ENCODE results near the gene TTC39A. TPM values are rescaled to one million over a fixed set of nuclear protein-coding genes. Genes with fewer than 3 reads are reported as not detected.

The TTC39A gene
- total RNA-seq, 2 donors from 2014 or later, result 12.8 to 20.7 TPM

- Mint-ChIP-seq H3K27me3 (ENCODE audit: insufficient read depth) (no peaks in the 10 kb centered on the region), H3K27ac (no peak overlapping the region), H3K4me3 (no peak overlapping the region), H3K4me1 (peaks cover 27% of the 10 kb centered on the region), H3K9me3 (no peaks in the 10 kb centered on the region), H3K36me3 (ENCODE audit: low read depth) (peaks cover 1% of the 10 kb centered on the region)
- H3K36me3 ChIP-seq (ENCODE audit: control insufficient read depth, insufficient read depth, low read length), result no peaks in the 10 kb centered on the region
- H3K9ac ChIP-seq (ENCODE audit: extremely low read depth, low read length, poor library complexity, severe bottlenecking), result no peak overlapping the region
- peak; percentile 42 for DNase-seq
- H3K27me3 ChIP-seq (ENCODE audit: control insufficient read depth, insufficient read depth, low read length, poor library complexity, severe bottlenecking), result no peaks in the 10 kb centered on the region
- 95 to 98% methylated on average over 10 to 11 of the region's 11 CpGs for WGBS, 2 experiments (ENCODE audit: insufficient coverage in 1 of 2, insufficient read length in 1 of 2)
- H3K4me1 ChIP-seq (ENCODE audit: control insufficient read depth, insufficient read depth, low read length), result peaks cover 9% of the 10 kb centered on the region
- no peak for TF ChIP-seq CTCF (conservative IDR thresholded peaks at IDR 0.05)
- H3K9me3 ChIP-seq (ENCODE audit: control insufficient read depth, low read length), result no peaks in the 10 kb centered on the region
- H3K4me3 ChIP-seq (ENCODE audit: low read length), result no peak overlapping the region
- no peak overlapping the region for H3K27ac ChIP-seq (ENCODE audit: low read depth, low read length)
Observed at GRCh38 chr1:51320967-51321923, 9.1 kb downstream of the TTC39A start.

- H3K36me3 Mint-ChIP-seq (ENCODE audit: low read depth), result peaks cover 1% of the 10 kb centered on the region
- peaks cover 5% of the 10 kb centered on the region for H3K4me1 ChIP-seq (ENCODE audit: control insufficient read depth, insufficient read depth, low read length)
- H3K4me3 Mint-ChIP-seq, result no peak overlapping the region
- peak; percentile 45 for DNase-seq
- no peak overlapping the region for H3K27ac Mint-ChIP-seq
- no peak for TF ChIP-seq CTCF (conservative IDR thresholded peaks at IDR 0.05)
- peaks cover 24% of the 10 kb centered on the region for H3K4me1 Mint-ChIP-seq
- 85 to 91% methylated on average over 4 to 7 of the region's 7 CpGs for whole genome bisulfite sequencing, 2 experiments (ENCODE audit: insufficient coverage in 1 of 2, insufficient read length in 1 of 2)
- no peaks in the 10 kb centered on the region for H3K9me3 Mint-ChIP-seq
- H3K4me3 ChIP-seq (ENCODE audit: low read length), result no peak overlapping the region
- no peak overlapping the region for H3K9ac ChIP-seq (ENCODE audit: extremely low read depth, low read length, poor library complexity, severe bottlenecking)
- no peaks in the 10 kb centered on the region for H3K9me3 ChIP-seq (ENCODE audit: control insufficient read depth, low read length)
- H3K36me3 ChIP-seq (ENCODE audit: control insufficient read depth, insufficient read depth, low read length), result no peaks in the 10 kb centered on the region
- H3K27me3 Mint-ChIP-seq (ENCODE audit: insufficient read depth), result no peaks in the 10 kb centered on the region
- no peak overlapping the region for H3K27ac ChIP-seq (ENCODE audit: low read depth, low read length)
- H3K27me3 ChIP-seq (ENCODE audit: control insufficient read depth, insufficient read depth, low read length, poor library complexity, severe bottlenecking), result no peaks in the 10 kb centered on the region
Observed at GRCh38 chr1:51317798-51318197, 12.6 kb downstream of the TTC39A start.

DNA sequence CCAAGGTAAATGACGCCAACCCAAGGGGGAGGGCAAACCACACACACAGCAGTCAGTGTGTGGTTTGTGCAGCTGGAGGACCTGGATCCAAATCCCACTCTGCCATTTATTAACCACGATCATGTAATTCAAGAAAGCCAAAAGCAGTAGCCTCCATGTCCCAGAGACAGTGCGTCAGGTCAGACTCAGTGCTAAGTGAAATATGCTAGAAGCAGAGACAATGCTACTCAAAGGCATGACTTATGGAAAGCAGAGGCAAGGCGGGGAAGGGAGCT lies 13.6 kb downstream of the TTC39A start:
- no peak overlapping the region for H3K9ac ChIP-seq (ENCODE audit: extremely low read depth, low read length, poor library complexity, severe bottlenecking)
- no peak for TF ChIP-seq CTCF (conservative IDR thresholded peaks at IDR 0.05)

More for the DNA sequence above, 13.6 kb downstream of the TTC39A start:
- peaks cover 1% of the 10 kb centered on the region for H3K36me3 Mint-ChIP-seq (ENCODE audit: low read depth)
- Histone ChIP-seq H3K36me3 (ENCODE audit: control insufficient read depth, insufficient read depth, low read length) (no peaks in the 10 kb centered on the region), H3K9me3 (ENCODE audit: control insufficient read depth, low read length) (no peaks in the 10 kb centered on the region), H3K27me3 (ENCODE audit: control insufficient read depth, insufficient read depth, low read length, poor library complexity, severe bottlenecking) (no peaks in the 10 kb centered on the region), H3K4me1 (ENCODE audit: control insufficient read depth, insufficient read depth, low read length) (peaks cover 4% of the 10 kb centered on the region), H3K27ac (ENCODE audit: low read depth, low read length) (no peak overlapping the region), H3K4me3 (ENCODE audit: low read length) (no peak overlapping the region)
- no peak overlapping the region for H3K4me3 Mint-ChIP-seq
- no peak overlapping the region for H3K27ac Mint-ChIP-seq
- no peak for DNase-seq
- WGBS, 2 experiments (ENCODE audit: insufficient coverage in 1 of 2, insufficient read length in 1 of 2), result 94 to 95% methylated on average over 3 to 4 of the region's 4 CpGs
- peaks cover 19% of the 10 kb centered on the region for H3K4me1 Mint-ChIP-seq
- H3K27me3 Mint-ChIP-seq (ENCODE audit: insufficient read depth), result no peaks in the 10 kb centered on the region
- H3K9me3 Mint-ChIP-seq, result no peaks in the 10 kb centered on the region
